Gastrocnemius medialis (tissue), 4 donors: ENCODE results near the gene IRF5. TPM values are rescaled to one million over a fixed set of nuclear protein-coding genes. Genes with fewer than 3 reads are reported as not detected.

Experiments
- ATAC-seq, 2 donors: fragments of 150-250 bp; one replicate each; pipeline ENCODE4 v1.9.1; 2016
- DNase-seq, 2 donors: peaks; one replicate each; pipeline ENCODE4 v3.0.0-alpha.2; 2019
- H3K27ac ChIP-seq, 4 donors: fragments of 200-600 bp; sonication (generic); 1 replicate in 1 of 4; 2 replicates in 3 of 4; pipeline ENCODE4 v1.5.1; 2016 to 2018; ENCODE audit warnings: mild to moderate bottlenecking in 2 of 4, moderate library complexity in 1 of 4
- H3K27me3 ChIP-seq, 3 donors: fragments of 200-600 bp; sonication (generic) in 2 of 3; 1 replicate in 1 of 3; 2 replicates in 2 of 3; pipeline versions ENCODE4 v1.5.1 to v1.6.0; 2016 to 2019; ENCODE audit warnings: mild to moderate bottlenecking in 1 of 3, moderate library complexity in 1 of 3
- H3K36me3 ChIP-seq, 2 donors: fragments of 200-600 bp; sonication (generic) in 1 of 2; one replicate each; pipeline ENCODE4 v1.5.1; 2017 to 2018
- H3K4me1 ChIP-seq, 2 donors: fragments of 200-600 bp; sonication (generic) in 1 of 2; one replicate each; pipeline ENCODE4 v1.5.1; 2016 to 2017; ENCODE audit warnings: mild to moderate bottlenecking in 2 of 2
- H3K4me3 ChIP-seq, 4 donors: fragments of 200-600 bp; sonication (generic) in 3 of 4; 1 replicate in 1 of 4; 2 replicates in 3 of 4; pipeline ENCODE4 v1.5.1; 2016 to 2019; ENCODE audit warnings: mild to moderate bottlenecking in 2 of 4
- H3K9me3 ChIP-seq, 3 donors: fragments of 200-600 bp; sonication (generic) in 2 of 3; 1 replicate in 1 of 3; 2 replicates in 2 of 3; pipeline ENCODE4 v1.5.1; 2016 to 2019
- POLR2A ChIP-seq, 2 donors: fragments of 450-650 bp; IDR thresholded peaks; one replicate each; pipeline ENCODE4 v1.6.1; 2017; ENCODE audit warnings: antibody characterized with exemption in 2 of 2, mild to moderate bottlenecking in 2 of 2, moderate library complexity in 2 of 2
- in situ Hi-C, 4 donors: fragments of 200-750 bp; cut with MboI; loops; one replicate each; pipeline versions ENCODE4 v1.15.0 to v1.8.0; 2017; ENCODE audit warnings: low sequenced_read_pairs in 4 of 4
- intact Hi-C: fragments of 100-400 bp; cut with DNase I; formaldehyde crosslinking; loops from one replicate; pipeline ENCODE4 v1.15.1; 2023; ENCODE audit warnings: low total_unique reads
- total RNA-seq, 4 donors: library from RNA; depleted of rRNA; stranded (reverse); fragments of >200 nt; gene quantifications; one replicate each; pipeline versions ENCODE4 v1.1.0 to v1.2.3, GENCODE V29; 2016
- TF ChIP-seq, protein P1 (sequence below), 5 experiments: fragments of 450-650 bp in 3 of 5; fragments of 200-600 bp in 2 of 5; sonication (generic) in 2 of 5; IDR thresholded peaks in 4 of 5; conservative IDR thresholded peaks in 1 of 5; 1 replicate in 4 of 5; 2 replicates in 1 of 5; pipeline ENCODE4 v1.5.1; 2016 to 2019; ENCODE audit warnings: antibody characterized with exemption in 5 of 5, mild to moderate bottlenecking in 3 of 5, moderate library complexity in 3 of 5

Gene IRF5
- total RNA-seq, 4 donors from 2014 or later: 0.27 to 3.8 (median 2.8) TPM

GRCh38 chr7:128908750-128909624, 28.7 kb upstream of the IRF5 start:
- DNase-seq (no peak), ATAC-seq (no peak)
- H3K36me3 ChIP-seq: no peaks in the 10 kb centered on the region
- H3K9me3 ChIP-seq: no peaks in the 10 kb centered on the region
- no peaks in the 10 kb centered on the region for H3K4me1 ChIP-seq
- intact Hi-C loops (no loop called here), in situ Hi-C loops (loop anchor here in 2 of 4 donors (10.0 kb wide), 1 partner anchor 186 kb away; no protein-coding TSS in a partner anchor)
- peaks cover 12 to 29% (median 27%) of the 10 kb centered on the region in 3 donors for H3K27me3 ChIP-seq
- TF ChIP-seq POLR2A (IDR thresholded peaks at IDR 0.05): no peak
- TF ChIP-seq, protein P1, sequence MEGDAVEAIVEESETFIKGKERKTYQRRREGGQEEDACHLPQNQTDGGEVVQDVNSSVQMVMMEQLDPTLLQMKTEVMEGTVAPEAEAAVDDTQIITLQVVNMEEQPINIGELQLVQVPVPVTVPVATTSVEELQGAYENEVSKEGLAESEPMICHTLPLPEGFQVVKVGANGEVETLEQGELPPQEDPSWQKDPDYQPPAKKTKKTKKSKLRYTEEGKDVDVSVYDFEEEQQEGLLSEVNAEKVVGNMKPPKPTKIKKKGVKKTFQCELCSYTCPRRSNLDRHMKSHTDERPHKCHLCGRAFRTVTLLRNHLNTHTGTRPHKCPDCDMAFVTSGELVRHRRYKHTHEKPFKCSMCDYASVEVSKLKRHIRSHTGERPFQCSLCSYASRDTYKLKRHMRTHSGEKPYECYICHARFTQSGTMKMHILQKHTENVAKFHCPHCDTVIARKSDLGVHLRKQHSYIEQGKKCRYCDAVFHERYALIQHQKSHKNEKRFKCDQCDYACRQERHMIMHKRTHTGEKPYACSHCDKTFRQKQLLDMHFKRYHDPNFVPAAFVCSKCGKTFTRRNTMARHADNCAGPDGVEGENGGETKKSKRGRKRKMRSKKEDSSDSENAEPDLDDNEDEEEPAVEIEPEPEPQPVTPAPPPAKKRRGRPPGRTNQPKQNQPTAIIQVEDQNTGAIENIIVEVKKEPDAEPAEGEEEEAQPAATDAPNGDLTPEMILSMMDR (IDR thresholded peaks at IDR 0.05 in 4 of 5, conservative IDR thresholded peaks at IDR 0.05 in 1 of 5): no peak
- no peak overlapping the region for H3K4me3 ChIP-seq
- no peak overlapping the region for H3K27ac ChIP-seq

GRCh38 chr7:128909625-128910568, 27.8 kb upstream of the IRF5 start:
- no peaks in the 10 kb centered on the region for H3K36me3 ChIP-seq
- H3K27ac ChIP-seq: no peak overlapping the region
- no peaks in the 10 kb centered on the region for H3K4me1 ChIP-seq
- in situ Hi-C loops (loop anchor here in 2 of 4 donors (10.0 kb wide), 1 partner anchor 185 kb away; no protein-coding TSS in a partner anchor), intact Hi-C loops (no loop called here)
- H3K4me3 ChIP-seq: peak overlapping the region in 2 of 4 donors; percentile 5 to 26
- TF ChIP-seq, protein P1 (IDR thresholded peaks at IDR 0.05 in 4 of 5, conservative IDR thresholded peaks at IDR 0.05 in 1 of 5): no peak
- TF ChIP-seq POLR2A (IDR thresholded peaks at IDR 0.05): no peak
- ATAC-seq (no peak), DNase-seq (no peak)
- peaks cover 12 to 38% (median 35%) of the 10 kb centered on the region in 3 donors for H3K27me3 ChIP-seq
- no peaks in the 10 kb centered on the region for H3K9me3 ChIP-seq

DNA sequence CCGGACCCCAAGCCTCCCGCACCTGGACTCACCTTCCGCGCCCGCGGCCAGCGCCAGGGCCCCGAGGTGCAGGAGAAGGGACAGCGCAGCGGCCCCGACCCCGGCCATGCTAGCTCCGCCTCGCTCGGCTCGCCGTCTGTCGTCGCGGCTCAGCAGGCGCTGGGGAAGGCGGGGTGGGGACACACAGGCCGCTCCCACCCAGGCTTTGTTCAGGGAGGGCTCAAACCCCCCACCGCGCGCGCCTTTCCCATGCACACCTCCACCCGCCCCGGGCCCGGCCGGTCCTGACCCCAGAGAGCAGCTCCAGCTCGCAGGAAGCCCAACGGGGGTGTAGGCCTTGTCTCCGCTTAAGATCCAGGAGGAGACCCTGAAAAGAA, 27.2 kb upstream of the IRF5 start, which contains the start of gene KCP:
Gene KCP, minus strand, starts transcription at position 141 of the 377 bp plus-strand sequence. Its CDS starts 33 bp downstream, at position 108.
- H3K27me3 ChIP-seq: peaks cover 12 to 45% (median 41%) of the 10 kb centered on the region in 3 donors
- TF ChIP-seq, protein P1 (IDR thresholded peaks at IDR 0.05 in 4 of 5, conservative IDR thresholded peaks at IDR 0.05 in 1 of 5): no peak
- ATAC-seq (no peak), DNase-seq (no peak)
- H3K27ac ChIP-seq: peak within 1 kb of the TSS in 2 of 4 donors; percentile 22 to 47
- H3K9me3 ChIP-seq: no peaks in the 10 kb centered on the region
- H3K4me1 ChIP-seq: peaks cover 0 to 6% of the 10 kb centered on the region in 2 donors
- intact Hi-C loops (no loop called here), in situ Hi-C loops (no loop called here)
- peak within 1 kb of the TSS in 2 of 4 donors; percentile 5 to 26 for H3K4me3 ChIP-seq
- H3K36me3 ChIP-seq: no peaks in the 10 kb centered on the region

- intact Hi-C loops: no loop called here
- peak overlapping the region in 2 of 4 donors; percentile 22 to 47 for H3K27ac ChIP-seq
- H3K9me3 ChIP-seq: no peaks in the 10 kb centered on the region
- no peaks in the 10 kb centered on the region for H3K36me3 ChIP-seq
- in situ Hi-C loops: no loop called here
- H3K4me1 ChIP-seq: peaks cover 0 to 9% of the 10 kb centered on the region in 2 donors
- H3K4me3 ChIP-seq: no peak overlapping the region
- H3K27me3 ChIP-seq: peaks cover 18 to 52% (median 50%) of the 10 kb centered on the region in 3 donors
- DNase-seq (no peak), ATAC-seq (peak in 1 of 2 donors; percentile 31)
- TF ChIP-seq, protein P1 (IDR thresholded peaks at IDR 0.05 in 4 of 5, conservative IDR thresholded peaks at IDR 0.05 in 1 of 5): no peak
- TF ChIP-seq POLR2A (IDR thresholded peaks at IDR 0.05): no peak
Measured at GRCh38 chr7:128911423-128912031, 26.2 kb upstream of the IRF5 start.
